Stimulated activated CD8-positive, alpha-beta memory T cell treated with anti-CD3 and anti-CD28 coated beads, Interleukin-15, amount 100 ng/mL, for 4 hours (primary cell): Measurements from ENCODE around the gene MCF2L.
A peak's percentile ranks its signal among the peaks of the same experiment; 100 is the strongest.
"Not testable (repeated sequence)": the region's sequence is repeated elsewhere in the genome, so short reads cannot be mapped to it uniquely, and the experiment has no call there.

ENCODE experiments used
- DNase-seq, 2 donors: peaks; one replicate each; pipeline ENCODE4 v3.0.0-alpha.2; 2020; ENCODE audit warnings: low read depth in 2 of 2

MCF2L gene

DNA sequence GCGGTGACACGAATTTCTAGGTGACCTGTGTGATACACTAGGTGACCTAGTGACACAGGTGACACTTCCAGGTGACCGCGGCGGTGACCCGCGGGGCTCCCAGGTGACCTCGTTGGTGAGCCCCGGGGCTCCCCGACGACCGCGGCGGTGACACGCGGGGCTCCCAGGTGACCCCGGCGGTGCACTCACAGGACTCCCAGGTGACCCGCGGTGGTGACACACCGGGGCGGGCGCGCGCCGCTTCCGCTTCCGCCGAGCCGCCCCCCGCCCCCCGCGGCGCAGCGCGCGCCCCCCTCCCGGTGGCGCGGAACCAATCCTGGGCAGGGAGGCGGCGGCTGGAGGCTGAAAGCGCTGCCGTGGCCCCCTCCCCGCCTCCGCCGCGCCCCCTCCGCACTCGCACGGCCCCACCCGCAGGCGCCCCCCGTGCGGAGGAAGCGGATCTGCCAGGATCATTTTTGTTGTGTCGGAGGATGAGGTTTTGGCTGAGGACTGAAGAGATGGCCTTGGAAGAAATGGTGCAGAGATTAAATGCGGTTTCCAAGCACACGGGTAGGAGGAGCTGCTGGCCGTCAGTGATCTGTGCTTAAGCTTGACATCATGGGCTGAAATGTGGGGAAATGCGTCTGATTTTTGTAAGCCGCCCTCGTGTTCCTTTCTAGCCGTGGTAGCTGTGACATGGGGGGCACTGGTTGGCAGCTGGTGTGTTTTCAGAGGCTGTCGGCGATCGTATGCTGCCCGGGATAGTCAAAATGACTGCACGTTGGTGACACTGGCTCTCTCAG lies at the start of gene MCF2L:
MCF2L (plus strand) TSS at position 305 of the 782 bp plus-strand sequence; CDS start at position 471, 166 bp downstream.
- peak; percentile 30 to 52 for DNase-seq

DNA sequence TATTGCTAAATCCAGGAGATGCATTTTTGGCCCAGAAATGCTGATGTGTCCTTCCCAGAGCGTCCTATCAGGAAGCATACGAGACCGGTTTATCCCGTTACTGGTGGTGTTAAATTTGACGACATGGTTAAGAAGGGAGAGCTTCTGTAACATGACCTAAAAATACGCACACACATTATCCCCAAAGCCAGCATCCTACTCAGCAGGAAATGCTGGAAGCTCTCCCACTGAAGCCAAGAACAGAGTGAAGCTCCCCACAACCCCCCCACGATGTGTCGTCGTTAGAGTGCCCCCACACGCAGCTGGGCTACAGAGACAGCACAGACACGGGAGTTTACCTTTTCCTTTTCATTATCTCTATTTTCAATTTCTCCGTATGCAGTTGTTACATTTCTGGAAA lies 45.1 kb upstream of the MCF2L start:
- DNase-seq: no peak

GRCh38 chr13:112924365-112924764 lies 44.6 kb upstream of the MCF2L start:
- DNase-seq: no peak

GRCh38 chr13:112926003-112926402 lies 43.0 kb upstream of the MCF2L start:
- no peak for DNase-seq

DNA sequence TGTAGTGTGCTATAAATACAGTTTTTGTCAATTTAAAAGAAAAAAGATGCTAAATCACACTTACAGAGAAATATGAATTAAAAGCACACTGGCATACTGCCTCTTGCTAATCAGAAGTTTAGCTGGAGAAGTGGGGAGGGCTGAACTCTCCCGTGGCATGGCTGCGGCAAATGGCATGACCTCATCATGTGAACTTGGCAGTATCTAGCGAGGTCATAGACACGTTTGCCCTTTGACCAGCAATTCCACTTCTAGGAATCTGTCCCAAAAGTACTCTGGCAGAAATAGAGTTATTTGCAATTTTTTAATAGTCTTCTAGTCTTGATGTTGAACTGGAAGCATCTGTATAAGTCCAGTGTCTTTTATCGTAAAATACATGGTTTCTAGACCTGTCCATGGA lies 42.0 kb upstream of the MCF2L start:
- DNase-seq: no peak

- DNase-seq: no peak
Observed at GRCh38 chr13:112928020-112928971, 40.7 kb upstream of the MCF2L start.

- no peak for DNase-seq
Observed at GRCh38 chr13:112928972-112929782, 39.8 kb upstream of the MCF2L start.

- no peak for DNase-seq
Observed at GRCh38 chr13:112929783-112930055, 39.3 kb upstream of the MCF2L start.

DNA sequence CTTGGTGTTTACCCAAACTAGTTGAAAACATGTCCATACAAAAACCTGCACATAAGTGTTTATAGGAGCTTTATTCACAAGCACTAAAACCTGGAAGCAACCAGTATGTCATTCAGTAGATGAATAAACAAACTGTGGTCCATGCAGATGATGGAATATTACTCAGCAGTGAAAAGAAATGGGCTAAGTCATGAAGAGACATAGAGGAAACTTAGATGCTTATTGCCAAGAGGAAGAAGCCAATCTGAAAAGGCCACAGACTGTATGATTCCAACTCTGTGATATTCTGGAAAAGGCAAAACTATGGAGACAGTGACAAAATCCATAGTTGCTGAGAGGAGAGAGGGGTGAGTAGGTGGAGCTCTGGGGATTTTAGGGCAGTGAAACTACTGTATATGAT lies 38.8 kb upstream of the MCF2L start:
- no peak for DNase-seq

- DNase-seq: no peak
Observed at GRCh38 chr13:112931028-112931934, 37.7 kb upstream of the MCF2L start.

DNA sequence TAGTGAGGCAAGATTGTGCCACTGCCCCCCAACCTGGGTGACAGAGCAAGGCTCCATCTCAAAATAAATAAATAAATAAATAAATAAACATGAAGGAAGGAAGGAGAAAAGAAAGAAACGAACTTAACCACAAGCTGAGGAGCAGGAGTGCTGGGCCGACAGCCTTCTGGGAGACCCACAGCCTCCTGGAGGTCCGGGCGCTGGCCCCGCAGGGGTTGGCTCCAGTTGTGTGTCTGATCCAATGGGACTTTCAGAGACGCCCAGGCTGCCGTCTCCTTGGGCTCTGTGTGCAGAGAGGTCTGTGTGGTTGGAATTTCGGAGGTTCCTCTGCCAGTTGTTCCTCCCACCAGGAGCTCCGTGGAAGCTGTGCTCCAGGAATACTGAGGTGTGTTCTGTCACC lies 36.0 kb upstream of the MCF2L start:
- DNase-seq: no peak

- no peak for DNase-seq
Observed at GRCh38 chr13:112933649-112934048, 35.4 kb upstream of the MCF2L start.

DNA sequence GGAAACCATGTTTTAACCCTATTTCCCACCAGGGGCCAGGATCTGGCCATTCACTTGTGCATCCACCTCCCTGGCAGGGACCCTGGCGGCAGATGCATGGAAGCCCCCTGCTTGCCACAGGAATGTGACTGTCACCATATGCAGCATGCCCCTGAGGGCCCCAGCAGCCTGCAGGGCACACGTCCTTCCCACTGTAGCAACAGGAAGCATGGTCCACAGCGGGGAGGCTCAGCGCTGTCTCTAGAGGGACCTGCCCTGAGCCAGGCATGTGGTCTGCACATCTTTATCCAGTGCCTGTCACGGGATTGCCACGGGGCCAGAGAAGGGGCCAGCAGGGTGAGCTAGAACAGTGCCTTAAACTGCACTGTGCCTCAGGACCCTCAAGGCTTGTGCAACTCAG lies 34.9 kb upstream of the MCF2L start:
- DNase-seq: no peak

DNA sequence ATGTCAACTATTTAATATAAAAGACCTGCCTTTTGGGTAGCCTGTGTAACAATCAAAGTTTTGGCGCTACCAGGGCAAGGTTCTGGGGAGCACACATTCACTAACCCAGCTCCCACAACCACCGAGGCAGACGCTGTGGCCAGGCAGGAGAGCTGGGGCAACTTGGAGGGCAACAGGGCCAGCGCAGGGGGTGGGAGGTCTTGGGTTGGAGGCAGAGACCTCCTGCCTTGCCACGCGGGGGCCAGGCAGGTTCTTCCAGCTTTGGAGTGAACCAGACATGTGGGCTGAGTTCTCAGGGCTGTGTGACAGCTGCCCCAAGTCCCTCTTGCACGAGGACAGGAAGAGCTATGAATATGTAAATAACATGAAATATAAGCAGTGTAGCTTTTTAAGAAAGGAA lies 30.3 kb upstream of the MCF2L start:
- DNase-seq: no peak

DNA sequence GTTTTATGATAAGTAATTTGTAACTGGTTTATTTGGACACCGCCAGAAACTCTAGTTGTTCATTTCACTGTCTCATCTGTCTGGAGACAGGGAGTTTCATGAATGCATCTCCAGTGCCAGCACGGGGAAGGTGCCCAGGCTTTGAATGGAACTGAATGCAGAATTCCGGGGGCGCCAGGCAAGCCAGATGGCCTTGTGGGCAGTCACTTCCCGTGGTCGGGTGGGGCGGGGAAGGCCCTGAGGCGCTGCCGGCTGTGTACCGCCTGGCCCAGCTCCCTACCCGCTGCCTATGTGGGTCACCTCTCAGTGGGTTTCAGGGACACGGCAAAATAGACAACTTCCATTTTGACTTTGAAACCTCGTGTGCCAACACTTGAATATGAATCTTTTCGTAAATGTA lies 28.8 kb upstream of the MCF2L start:
- DNase-seq: no peak

DNA sequence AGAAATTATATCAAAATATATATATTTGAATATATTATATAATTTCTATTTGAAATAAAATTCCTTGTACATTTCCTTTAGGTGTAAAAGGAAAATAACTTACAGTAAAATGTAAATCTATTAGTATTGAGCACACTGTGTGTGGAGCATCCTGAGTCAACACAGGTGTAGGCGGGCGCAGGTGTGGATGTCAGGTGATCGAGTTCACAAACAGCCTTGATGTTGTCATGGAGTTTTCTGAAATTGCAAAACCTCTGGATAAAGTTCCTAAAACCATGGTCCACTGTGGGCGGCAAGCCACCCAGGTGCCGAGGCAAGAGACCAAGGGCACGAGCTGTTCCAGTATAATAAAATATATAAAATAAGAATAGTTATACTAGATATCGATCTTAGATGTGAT lies 27.7 kb upstream of the MCF2L start:
- DNase-seq: no peak

DNA sequence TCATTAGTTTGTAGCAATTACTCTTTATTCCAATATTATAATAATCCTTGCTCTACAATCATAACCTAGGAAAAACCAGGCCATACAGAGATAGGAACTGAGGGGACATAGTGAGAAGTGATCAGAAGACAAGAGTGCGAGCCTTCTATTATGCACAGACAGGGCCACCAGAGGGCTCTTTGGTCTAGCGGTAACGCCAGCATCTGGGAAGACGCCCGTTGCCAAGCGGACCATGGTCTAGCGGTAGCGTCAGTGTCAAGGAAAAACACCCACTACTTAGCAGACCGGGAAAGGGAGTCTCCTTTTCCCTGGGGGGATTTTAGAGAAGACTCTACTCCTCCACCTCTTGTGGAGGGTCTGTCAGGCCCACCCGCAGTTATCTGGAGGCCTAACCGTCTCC lies 27.2 kb upstream of the MCF2L start:
- DNase-seq: not testable (repeated sequence)

DNA sequence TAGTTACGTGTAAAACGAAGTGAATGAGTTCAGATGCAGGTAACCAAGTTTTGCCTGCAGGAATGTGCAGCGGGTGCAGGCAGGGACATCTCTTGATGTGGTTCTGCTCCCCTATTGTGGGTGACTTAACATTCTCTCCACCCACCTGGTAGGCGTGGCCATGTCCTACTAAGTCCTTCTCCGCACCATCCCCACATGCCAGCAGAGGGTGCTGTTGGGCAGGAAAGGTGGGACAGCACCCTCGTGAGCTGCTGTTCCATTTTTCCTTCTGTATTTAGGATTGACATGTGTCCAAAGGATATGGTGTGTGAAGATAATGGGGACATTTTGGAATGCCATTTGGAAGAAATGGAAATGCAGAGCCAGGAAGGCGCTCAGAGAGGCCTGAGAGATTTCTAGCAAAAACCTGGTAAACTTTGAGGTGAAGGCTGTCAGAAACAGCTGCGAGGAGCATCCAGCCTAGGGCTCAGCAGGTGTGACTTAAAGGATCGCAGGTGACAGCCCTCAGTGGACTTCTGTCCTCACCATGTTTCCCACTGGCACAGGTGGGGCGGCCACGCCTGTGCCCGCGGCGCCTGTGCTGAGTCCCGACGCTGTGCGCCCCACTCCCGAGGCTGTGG lies 26.2 kb upstream of the MCF2L start:
- peak; percentile 81 to 93 for DNase-seq

- DNase-seq: no peak
Observed at GRCh38 chr13:112943309-112944125, 25.5 kb upstream of the MCF2L start.

DNA sequence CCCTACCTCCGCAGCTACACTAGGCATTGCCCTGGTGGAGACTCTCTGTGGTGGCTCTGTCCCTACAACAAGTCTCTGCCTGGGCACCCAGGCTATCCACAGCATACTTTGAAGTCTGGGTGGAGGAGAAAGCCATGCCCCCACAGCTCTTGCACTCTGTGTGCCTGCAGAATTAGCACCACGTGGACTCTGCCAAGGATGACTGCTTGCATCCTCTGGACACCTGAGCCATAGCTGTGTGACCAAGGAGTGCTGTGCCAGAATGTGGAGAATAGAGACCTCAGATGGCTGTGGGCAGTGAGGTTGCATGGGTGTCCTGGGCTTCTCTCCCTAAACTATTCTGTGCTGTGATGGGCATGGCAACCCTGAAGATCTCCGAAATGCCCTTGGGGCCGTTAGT lies 21.2 kb upstream of the MCF2L start:
- no peak for DNase-seq
